HepG2 (cell line): ENCODE results near the gene MPC1. TPM values are rescaled to one million over a fixed set of nuclear protein-coding genes. Genes with fewer than 3 reads are reported as not detected.

Experiments used
- GATAD1 ChIP-seq: IDR thresholded peaks from 2 replicates; pipeline ENCODE4 v1.6.1; 2016; ENCODE audit warnings: missing genetic modification reagents, missing compliant biosample characterization
- MXI1 ChIP-seq: IDR thresholded peaks from 3 replicates; pipeline ENCODE4 v1.6.1; 2012; ENCODE audit warnings: low read depth, low read length, inconsistent platforms, borderline replicate concordance
- NBN ChIP-seq: fragments of 450-650 bp; conservative IDR thresholded peaks from 2 replicates; pipeline ENCODE4 v1.6.1; 2017
- RAD51 ChIP-seq: fragments of 450-650 bp; IDR thresholded peaks from 2 replicates; pipeline ENCODE4 v1.6.1; 2016; ENCODE audit warnings: borderline replicate concordance
- RORA ChIP-seq: sonication (generic); formaldehyde crosslinking; IDR thresholded peaks from 2 replicates; pipeline ENCODE4 v1.5.0; 2020; ENCODE audit warnings: mild to moderate bottlenecking, missing genetic modification reagents, moderate library complexity
- SKI ChIP-seq: fragments of 450-650 bp; IDR thresholded peaks from one replicate; pipeline ENCODE4 v1.6.1; 2018; ENCODE audit warnings: mild to moderate bottlenecking; ENCODE audit not compliant: partially characterized antibody
- THAP8 ChIP-seq: sonication (generic); formaldehyde crosslinking; IDR thresholded peaks from 2 replicates; pipeline ENCODE4 v1.5.1; 2020; ENCODE audit warnings: missing genetic modification reagents, mild to moderate bottlenecking, borderline replicate concordance
- ZMAT3 ChIP-seq: sonication (generic); formaldehyde crosslinking; conservative IDR thresholded peaks from 2 replicates; pipeline ENCODE4 v1.7.0; 2021; ENCODE audit warnings: missing genetic modification reagents
- ZNF10 ChIP-seq: sonication (generic); formaldehyde crosslinking; IDR thresholded peaks from 2 replicates; pipeline ENCODE4 v1.4.0; 2020; ENCODE audit warnings: mild to moderate bottlenecking, low read depth, missing genetic modification reagents, borderline replicate concordance
- ZNF138 ChIP-seq: sonication (generic); formaldehyde crosslinking; IDR thresholded peaks from 2 replicates; pipeline ENCODE4 v1.5.0; 2020; ENCODE audit warnings: mild to moderate bottlenecking, low read depth, missing genetic modification reagents
- ZNF253 ChIP-seq: sonication (generic); formaldehyde crosslinking; IDR thresholded peaks from 2 replicates; pipeline ENCODE4 v1.8.0; 2022; ENCODE audit warnings: mild to moderate bottlenecking, missing genetic modification reagents, borderline replicate concordance
- ZNF609 ChIP-seq: sonication (generic); formaldehyde crosslinking; IDR thresholded peaks from 2 replicates; pipeline ENCODE4 v1.4.0; 2020; ENCODE audit warnings: mild to moderate bottlenecking, missing genetic modification reagents, borderline replicate concordance
- ZNF615 ChIP-seq: sonication (generic); formaldehyde crosslinking; IDR thresholded peaks from 2 replicates; pipeline ENCODE4 v1.5.0; 2020; ENCODE audit warnings: mild to moderate bottlenecking, missing genetic modification reagents, borderline replicate concordance
- ZNF629 ChIP-seq: sonication (generic); formaldehyde crosslinking; conservative IDR thresholded peaks from 2 replicates; pipeline ENCODE4 v1.5.0; 2020; ENCODE audit warnings: missing genetic modification reagents
- polyA plus RNA-seq, 8 experiments: library from polyadenylated mRNA; depleted of rRNA in 3 of 8; stranded (reverse) in 7 of 8; unstranded in 1 of 8; fragments of >200 nt; fragmentation: Illumina TruSeq in 4 of 8; extraction: Trizol in 4 of 8; gene quantifications; 2 replicates each; pipeline versions ENCODE4 v1.2.1 to v1.2.3, GENCODE V29; 2011 to 2016; ENCODE audit warnings: low read depth in 4 of 8, missing spikeins in 1 of 8, mixed read lengths in 1 of 8; ENCODE audit not compliant: insufficient read depth in 1 of 8
- total RNA-seq, 5 experiments: library from RNA; depleted of rRNA; stranded (reverse); fragments of >200 nt; fragmentation: Illumina TruSeq; extraction: Trizol; gene quantifications; 2 replicates each; pipeline ENCODE4 v1.2.3, GENCODE V29; 2016; ENCODE audit warnings: low read depth in 1 of 5

Gene MPC1
- total and polyA plus RNA-seq, 2 of the 13 experiments (the other 11 are each of a cell fraction or from before 2014, with no cell fraction given), result 189 to 214 TPM

DNA sequence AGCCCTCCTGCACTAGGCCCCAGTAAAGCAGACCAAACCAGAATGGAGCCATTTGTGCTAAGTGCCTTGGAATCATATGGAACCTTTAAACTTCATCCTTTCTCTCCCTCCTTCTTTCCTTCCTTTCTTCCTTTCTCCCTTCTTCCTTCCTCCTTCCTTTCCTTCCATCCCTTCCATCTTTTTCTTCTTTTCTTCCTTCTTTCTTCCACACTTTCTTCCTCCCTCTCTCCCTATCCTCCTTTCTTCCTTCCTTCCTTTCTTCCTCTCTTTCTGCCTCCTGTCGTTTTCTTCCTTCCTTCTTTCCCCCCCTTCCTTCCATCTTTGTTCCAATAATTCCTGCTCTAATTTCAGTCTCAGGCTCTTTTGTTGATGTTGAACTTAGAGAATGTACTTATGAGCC, 29.2 kb downstream of the MPC1 start (continued):
- TF ChIP-seq ZNF609 (CRISPR knock-in tag), result no peak
- no peak for TF ChIP-seq RORA
- TF ChIP-seq ZNF615, result no peak
- TF ChIP-seq GATAD1 (CRISPR knock-in tag), result no peak
- no peak for TF ChIP-seq ZMAT3 (CRISPR knock-in tag)
- no peak for TF ChIP-seq THAP8 (CRISPR knock-in tag)
- TF ChIP-seq RAD51, result no peak
- no peak for TF ChIP-seq ZNF10 (CRISPR knock-in tag)
- no peak for TF ChIP-seq MXI1
- no peak for TF ChIP-seq ZNF138
- TF ChIP-seq ZNF253 (CRISPR knock-in tag), result no peak
- TF ChIP-seq SKI, result no peak
- no peak for TF ChIP-seq ZNF629 (CRISPR knock-in tag)
- TF ChIP-seq NBN, result 0 out of 2 replicates have a peak, but pooled peaks have one; percentile 67
